ENCODE results near the gene SLC19A3.
A peak's percentile ranks its signal among the peaks of the same experiment; 100 is the strongest.
"Not testable (repeated sequence)": the region's sequence is repeated elsewhere in the genome, so short reads cannot be mapped to it uniquely, and the experiment has no call there.

SLC19A3 gene

GRCh38 chr2:227703280-227703732 is 14.5 kb downstream of the SLC19A3 start:
- DNase-seq (ENCODE audit: low read depth in 2 of 2), result peak; percentile 42 to 51
- H3K4me3 ChIP-seq (replicated peaks in 1 of 2; ENCODE audit: low read depth in 2 of 2, low read length in 2 of 2), result no peak overlapping the region
- no peak for TF ChIP-seq CTCF (IDR thresholded peaks at IDR 0.05; ENCODE audit: low read depth, low read length)

- no peak overlapping the region for H3K4me3 ChIP-seq (replicated peaks in 1 of 2; ENCODE audit: low read depth in 2 of 2, low read length in 2 of 2)
- no peak for DNase-seq (ENCODE audit: low read depth in 2 of 2)
- TF ChIP-seq CTCF (IDR thresholded peaks at IDR 0.05; ENCODE audit: low read depth, low read length), result no peak
Measured at GRCh38 chr2:227701556-227701955, 16.3 kb downstream of the SLC19A3 start.

DNA sequence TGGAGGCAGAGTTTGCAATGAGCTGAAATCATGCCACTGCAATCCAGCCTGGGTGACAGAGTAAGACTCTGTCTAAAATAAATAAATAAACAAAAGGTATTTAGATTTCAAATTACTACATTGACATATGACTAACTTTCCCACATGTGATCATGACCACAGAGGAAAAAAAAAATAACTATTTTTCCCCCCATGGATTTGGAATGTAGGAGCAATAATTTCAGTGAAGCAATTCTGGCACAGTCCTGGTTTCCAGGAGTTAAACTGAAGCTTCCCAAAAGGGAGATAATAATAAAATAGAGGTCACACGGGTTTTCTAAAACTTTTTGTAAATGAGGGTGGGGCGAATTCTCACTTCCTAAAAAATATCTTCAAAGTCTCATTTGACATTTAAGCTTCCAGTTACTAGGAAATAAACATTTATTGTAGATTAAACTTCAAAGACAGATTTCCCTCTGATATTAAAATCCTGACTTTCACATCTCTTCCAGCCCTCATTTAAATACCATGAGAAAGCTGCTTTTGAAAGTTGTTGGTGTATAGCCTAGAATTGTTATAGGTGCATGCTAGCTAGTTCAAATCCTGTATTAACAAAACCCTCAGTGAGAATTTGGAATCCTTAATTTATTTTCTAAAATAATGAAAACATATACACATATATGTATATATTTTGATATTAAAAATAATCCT is 20.7 kb downstream of the SLC19A3 start:
- DNase-seq (ENCODE audit: low read depth in 2 of 2), result peak in 1 of 2 donors; percentile 23
- no peak overlapping the region for H3K4me3 ChIP-seq (replicated peaks in 1 of 2; ENCODE audit: low read depth in 2 of 2, low read length in 2 of 2)
- no peak for TF ChIP-seq CTCF (IDR thresholded peaks at IDR 0.05; ENCODE audit: low read depth, low read length)

GRCh38 chr2:227687189-227687588 is 30.6 kb downstream of the SLC19A3 start:
- no peak for TF ChIP-seq CTCF (IDR thresholded peaks at IDR 0.05; ENCODE audit: low read depth, low read length)
- no peak overlapping the region for H3K4me3 ChIP-seq (replicated peaks in 1 of 2; ENCODE audit: low read depth in 2 of 2, low read length in 2 of 2)
- DNase-seq (ENCODE audit: low read depth in 2 of 2), result peak in 1 of 2 donors; percentile 6

DNA sequence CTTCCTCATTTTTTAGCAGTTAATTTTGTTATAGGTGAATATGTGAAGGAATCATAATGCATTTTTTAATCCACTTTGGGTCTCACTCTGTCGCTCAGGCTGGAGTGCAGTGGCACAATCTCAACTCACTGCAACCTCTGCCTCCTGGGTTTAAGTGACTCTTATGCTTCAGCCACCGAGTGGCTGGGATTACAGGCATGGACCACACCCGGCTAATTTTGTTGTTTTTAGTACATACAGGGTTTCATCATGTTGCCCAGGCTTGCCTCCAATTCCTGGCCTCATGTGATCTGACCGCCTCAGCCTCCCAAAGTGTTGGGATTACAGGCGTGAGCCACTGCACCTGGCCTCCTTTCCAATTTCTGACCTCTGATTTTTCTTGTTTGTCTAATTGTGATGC is 33.6 kb downstream of the SLC19A3 start:
- H3K4me3 ChIP-seq (replicated peaks in 1 of 2; ENCODE audit: low read depth in 2 of 2, low read length in 2 of 2), result no peak overlapping the region
- no peak for TF ChIP-seq CTCF (IDR thresholded peaks at IDR 0.05; ENCODE audit: low read depth, low read length)
- DNase-seq (ENCODE audit: low read depth in 2 of 2), result no peak

DNA sequence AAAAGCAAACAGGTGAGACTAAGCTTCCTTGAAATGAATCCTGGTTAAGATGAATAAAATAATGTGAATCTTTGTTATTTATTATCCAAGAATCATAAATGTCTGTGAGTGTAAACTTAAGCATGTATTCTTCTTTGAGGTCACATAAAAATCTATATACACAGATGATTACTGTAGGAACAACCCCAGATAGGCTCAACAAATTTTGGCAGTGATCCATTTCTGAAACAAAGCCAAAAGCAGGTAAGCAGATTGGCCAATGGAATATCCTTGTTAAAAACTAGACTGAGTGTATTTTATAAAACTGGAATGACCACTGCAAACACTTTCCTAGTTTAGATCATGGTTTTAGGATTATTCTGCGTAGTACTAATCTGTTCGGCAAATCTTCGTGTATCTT is 39.9 kb downstream of the SLC19A3 start:
- no peak for DNase-seq (ENCODE audit: low read depth in 2 of 2)
- no peak overlapping the region for H3K4me3 ChIP-seq (replicated peaks in 1 of 2; ENCODE audit: low read depth in 2 of 2, low read length in 2 of 2)
- no peak for TF ChIP-seq CTCF (IDR thresholded peaks at IDR 0.05; ENCODE audit: low read depth, low read length)

- DNase-seq (ENCODE audit: low read depth in 2 of 2), result no peak
- TF ChIP-seq CTCF (IDR thresholded peaks at IDR 0.05; ENCODE audit: low read depth, low read length), result no peak
Measured at GRCh38 chr2:227674485-227674884, 43.3 kb downstream of the SLC19A3 start.

DNA sequence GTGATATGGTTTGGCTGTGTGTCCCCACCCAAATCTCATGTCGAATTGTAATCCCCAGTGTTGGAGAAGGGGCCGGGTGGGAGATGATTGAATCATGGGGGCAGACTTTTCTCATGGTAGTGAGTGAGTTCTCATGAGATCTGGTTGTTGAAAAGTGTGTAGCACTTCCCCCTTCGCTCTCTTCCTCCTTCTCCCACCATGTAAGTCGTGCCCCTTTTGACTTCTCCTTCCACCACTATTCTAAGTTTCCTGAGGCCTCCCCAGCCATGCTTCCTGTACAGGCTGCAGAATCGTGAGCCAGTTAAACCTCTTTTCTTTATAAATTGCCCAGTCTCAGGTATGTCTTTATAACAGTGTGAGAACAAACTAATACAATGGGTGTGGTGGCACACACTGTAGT is 44.2 kb downstream of the SLC19A3 start:
- DNase-seq (ENCODE audit: low read depth in 2 of 2); H3K4me3 ChIP-seq (replicated peaks in 1 of 2; ENCODE audit: low read depth in 2 of 2, low read length in 2 of 2): not testable (repeated sequence)

More at GRCh38 chr2:227674485-227674884, 43.3 kb downstream of the SLC19A3 start:
- H3K4me3 ChIP-seq (replicated peaks in 1 of 2; ENCODE audit: low read depth in 2 of 2, low read length in 2 of 2), result no peak overlapping the region
